AG04449 (cell line): ENCODE measurements around the gene LVRN.

ENCODE experiments used
- CTCF ChIA-PET: fragments of 350-600 bp; formaldehyde crosslinking; extraction: SDS; loops from one replicate; lab custom pipeline; 2021; ENCODE audit warnings: antibody characterized with exemption; lab: Yijun Ruan, JAX
- POLR2A ChIA-PET: fragments of 400-600, 350-600 bp; formaldehyde crosslinking; extraction: SDS; loops from one replicate; lab custom pipeline; 2020; ENCODE audit warnings: antibody characterized with exemption, inconsistent platforms; lab: Yijun Ruan, JAX
- DNase-seq: peaks from one replicate; pipeline ENCODE4 v3.0.0-alpha.2; 2010; ENCODE audit warnings: low read depth, low spot score
- H3K4me3 ChIP-seq: 2 replicates; pipeline ENCODE4 v1.5.1; 2011; ENCODE audit warnings: low read depth, mild to moderate bottlenecking, control low read depth, low read length
- CTCF ChIP-seq: IDR thresholded peaks from one replicate; pipeline ENCODE4 v1.5.1; 2011; ENCODE audit warnings: mild to moderate bottlenecking, moderate library complexity, low read length, control low read depth, inconsistent platforms; ENCODE audit not compliant: insufficient read depth; ENCODE audit errors: missing control alignments

Gene LVRN

GRCh38 chr5:115977096-115977495 is 14.8 kb downstream of the LVRN start:
- no peak overlapping the region for H3K4me3 ChIP-seq
- no peak for TF ChIP-seq CTCF
- ChIA-PET CTCF (no interaction called here), POLR2A (no interaction called here)
- no peak for DNase-seq

GRCh38 chr5:115977988-115978387 is 15.7 kb downstream of the LVRN start:
- peak; percentile 63 for DNase-seq

GRCh38 chr5:115978779-115979178 is 16.5 kb downstream of the LVRN start:
- H3K4me3 ChIP-seq: no peak overlapping the region

More at GRCh38 chr5:115977988-115978387, 15.7 kb downstream of the LVRN start:
- H3K4me3 ChIP-seq: no peak overlapping the region
- CTCF ChIA-PET: no interaction called here
- TF ChIP-seq CTCF: no peak
- POLR2A ChIA-PET: no interaction called here

GRCh38 chr5:115979201-115980041 is 17.1 kb downstream of the LVRN start:
- ChIA-PET POLR2A (no interaction called here), CTCF (no interaction called here)
- TF ChIP-seq CTCF: no peak
- H3K4me3 ChIP-seq: no peak overlapping the region
- no peak for DNase-seq

More at GRCh38 chr5:115978779-115979178, 16.5 kb downstream of the LVRN start:
- no peak for TF ChIP-seq CTCF
- ChIA-PET POLR2A (no interaction called here), CTCF (no interaction called here)
- no peak for DNase-seq

- no peak for TF ChIP-seq CTCF
- ChIA-PET POLR2A (interaction anchor here (0.7 kb wide), 1 partner anchor 39 kb away, joined by 3 read pairs; no protein-coding TSS in a partner anchor), CTCF (interaction anchor here (0.9 to 1.9 kb wide), 2 partner anchors 18 to 21 kb away, joined by 4 read pairs; no protein-coding TSS in a partner anchor)
- H3K4me3 ChIP-seq: no peak overlapping the region
- no peak for DNase-seq
Measured at GRCh38 chr5:115983519-115983918, 21.2 kb downstream of the LVRN start.
